NCI-H1105 treated with DMSO at 0.1 percent for 48 hours (cell line): ENCODE results near the gene GGA3.
A peak's percentile ranks its signal among the peaks of the same experiment; 100 is the strongest.
"Not testable (repeated sequence)": the region's sequence is repeated elsewhere in the genome, so short reads cannot be mapped to it uniquely, and the experiment has no call there.

ENCODE experiments used
- DNase-seq: peaks from one replicate; lab custom pipeline; 2025; lab: John Stamatoyannopoulos, UW

The GGA3 gene

GRCh38 chr17:75218131-75218530, 43.3 kb downstream of the GGA3 start:
- no peak for DNase-seq

- no peak for DNase-seq
These were observed 52.3 kb downstream of the GGA3 start for GRCh38 chr17:75209061-75209460.

GRCh38 chr17:75208161-75208560, 53.2 kb downstream of the GGA3 start:
- DNase-seq, result no peak

- no peak for DNase-seq
These were observed 53.6 kb downstream of the GGA3 start for GRCh38 chr17:75207760-75208159.

GRCh38 chr17:75207050-75207407, 54.4 kb downstream of the GGA3 start:
- not testable (repeated sequence) for DNase-seq

- no peak for DNase-seq
These were observed 55.6 kb downstream of the GGA3 start for GRCh38 chr17:75205793-75206163.

- DNase-seq, result peak; percentile 87
These were observed 56.2 kb downstream of the GGA3 start, which contains the start of gene NUP85 for GRCh38 chr17:75205037-75205792. TSS of gene NUP85 (plus strand) at chr17:75205679. CDS start at chr17:75205762, 83 bp downstream.

- no peak for DNase-seq
These were observed 61.4 kb downstream of the GGA3 start for GRCh38 chr17:75199886-75200618.

GRCh38 chr17:75194879-75195278, 66.5 kb downstream of the GGA3 start:
- DNase-seq, result no peak

GRCh38 chr17:75191584-75191983, 69.8 kb downstream of the GGA3 start:
- no peak for DNase-seq

GRCh38 chr17:75188614-75189013, 72.8 kb downstream of the GGA3 start:
- no peak for DNase-seq
